HG03064 (cell line): ENCODE results near the gene DHRS2.
"Not testable (repeated sequence)": the region's sequence is repeated elsewhere in the genome, so short reads cannot be mapped to it uniquely, and the experiment has no call there.

Experiments used
- ATAC-seq: cut with Tn5 transposase; IDR thresholded peaks from one replicate; pipeline ENCODE4 v1.9.1; 2021; ENCODE audit warnings: low read depth; ENCODE audit not compliant: unreplicated experiment

DHRS2 gene

GRCh38 chr14:23675337-23675736 is 39.2 kb downstream of the DHRS2 start:
- no peak for ATAC-seq

- ATAC-seq, result no peak
Observed at GRCh38 chr14:23675906-23676305, 39.7 kb downstream of the DHRS2 start.

GRCh38 chr14:23681337-23681736 is 45.2 kb downstream of the DHRS2 start:
- ATAC-seq, result no peak

DNA sequence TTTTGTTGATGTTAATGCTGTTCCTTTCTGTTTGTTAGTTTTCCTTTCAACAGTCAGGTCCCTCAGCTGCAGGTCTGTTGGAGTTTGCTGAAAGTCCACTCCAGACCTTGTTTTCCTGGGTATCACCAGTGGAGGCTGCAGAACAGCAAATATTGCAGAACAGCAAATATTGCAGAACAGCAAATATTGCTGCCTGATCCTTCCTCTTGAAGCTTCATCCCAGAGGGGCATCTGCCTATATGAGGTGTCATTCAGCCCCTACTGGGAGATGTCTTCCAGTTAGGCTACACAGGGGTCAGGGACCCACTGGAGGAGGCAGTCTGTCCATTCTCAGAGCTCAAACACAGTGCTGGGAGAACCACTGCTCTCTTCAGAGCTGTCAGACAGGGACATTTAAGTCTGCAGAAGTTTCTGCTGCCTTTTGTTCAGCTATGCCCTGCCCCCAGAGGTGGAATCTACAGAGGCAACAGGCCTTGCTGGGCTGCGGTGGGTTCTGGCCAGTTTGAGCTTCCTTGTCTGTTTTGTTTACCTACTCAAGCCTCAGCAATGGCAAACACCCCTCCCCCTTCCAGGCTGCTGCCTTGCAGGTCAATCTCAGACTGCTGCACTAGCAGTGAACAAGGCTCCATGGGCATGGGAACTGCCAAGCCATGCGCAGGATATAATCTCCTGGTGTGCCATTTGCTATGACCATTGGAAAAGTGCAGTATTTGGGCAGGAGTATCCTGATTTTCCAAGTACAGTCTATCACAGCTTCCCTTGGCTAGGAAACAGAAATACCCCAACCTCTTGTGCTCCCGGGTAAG is 53.7 kb downstream of the DHRS2 start:
- ATAC-seq, result not testable (repeated sequence)

DNA sequence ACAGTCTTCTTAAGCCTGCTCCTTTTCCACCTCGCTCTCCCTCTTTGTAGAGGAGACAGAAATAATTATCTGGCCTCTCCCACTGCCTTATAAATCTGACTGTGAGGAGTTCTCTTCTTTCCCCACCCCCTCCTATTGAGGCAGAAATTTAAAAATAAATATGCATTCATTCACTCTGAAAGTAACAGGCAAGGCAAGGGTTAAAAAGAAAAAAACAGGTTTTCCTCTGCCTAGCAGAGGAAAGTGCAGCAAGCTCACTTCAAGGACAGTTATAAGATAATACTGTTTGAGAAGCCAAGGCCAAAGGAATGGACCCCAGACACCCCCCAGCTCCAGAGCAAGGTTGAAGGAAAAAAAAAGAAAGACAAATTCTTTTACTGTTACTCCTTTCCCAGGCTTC is 56.3 kb downstream of the DHRS2 start:
- ATAC-seq, result no peak

DNA sequence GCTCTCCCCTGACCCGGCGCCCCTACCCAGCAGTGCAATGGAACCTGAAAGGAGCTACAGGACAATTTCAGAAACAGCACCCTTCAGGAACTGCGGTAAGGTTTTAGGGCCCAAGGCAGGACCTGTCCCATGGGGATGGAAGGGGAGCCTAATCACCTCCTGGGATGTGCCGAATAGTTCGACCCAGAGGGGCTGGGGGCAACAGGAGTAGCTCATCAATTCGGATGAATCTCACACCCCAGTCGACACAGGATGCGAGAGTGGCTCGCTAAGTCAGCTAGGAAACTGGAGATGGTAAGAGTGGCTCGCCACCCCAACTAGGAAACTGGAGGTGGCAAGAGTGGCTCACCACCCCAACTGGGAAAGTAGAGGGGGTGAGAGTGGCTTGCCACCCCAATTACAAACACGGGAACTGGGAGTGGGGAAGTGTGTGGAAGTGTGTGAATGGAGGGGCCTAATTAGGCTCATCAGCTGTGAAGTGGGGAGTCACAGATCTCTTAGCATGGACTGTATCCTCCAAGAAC is 57.1 kb downstream of the DHRS2 start:
- ATAC-seq, result no peak

GRCh38 chr14:23694085-23694948 is 58.2 kb downstream of the DHRS2 start:
- no peak for ATAC-seq
